ENCODE measurements around the gene TFAP2D.

TFAP2D gene

GRCh38 chr6:50711686-50712085 lies 1.6 kb upstream of the TFAP2D start:
- TF ChIP-seq WT1 (tag by site-specific recombination; IDR thresholded peaks at IDR 0.05) (no peak), ZNF510 (tag by site-specific recombination; IDR thresholded peaks at IDR 0.05; ENCODE audit: insufficient replicate concordance) (no peak), IKZF3 (tag by site-specific recombination; IDR thresholded peaks at IDR 0.05) (no peak), ZNF776 (tag by site-specific recombination; IDR thresholded peaks at IDR 0.05; ENCODE audit: borderline replicate concordance) (no peak), ZNF513 (tag by site-specific recombination; IDR thresholded peaks at IDR 0.05) (no peak), ZNF660 (tag by site-specific recombination; IDR thresholded peaks at IDR 0.05) (no peak), ZBTB10 (tag by site-specific recombination; IDR thresholded peaks at IDR 0.05) (no peak), FEZF1 (tag by site-specific recombination; IDR thresholded peaks at IDR 0.05) (no peak), SALL2 (tag by site-specific recombination; IDR thresholded peaks at IDR 0.05; ENCODE audit: borderline replicate concordance) (no peak), ZNF121 (tag by site-specific recombination; IDR thresholded peaks at IDR 0.05) (no peak), ZNF658 (tag by site-specific recombination; IDR thresholded peaks at IDR 0.05) (no peak), EGR2 (tag by site-specific recombination; IDR thresholded peaks at IDR 0.05; ENCODE audit: low read depth) (no peak), ZNF112 (tag by site-specific recombination; IDR thresholded peaks at IDR 0.05) (no peak), PRDM2 (tag by site-specific recombination; IDR thresholded peaks at IDR 0.05; ENCODE audit: borderline replicate concordance) (no peak), ZNF366 (tag by site-specific recombination; conservative IDR thresholded peaks at IDR 0.05) (no peak)
- TF ChIP-seq, protein P1, sequence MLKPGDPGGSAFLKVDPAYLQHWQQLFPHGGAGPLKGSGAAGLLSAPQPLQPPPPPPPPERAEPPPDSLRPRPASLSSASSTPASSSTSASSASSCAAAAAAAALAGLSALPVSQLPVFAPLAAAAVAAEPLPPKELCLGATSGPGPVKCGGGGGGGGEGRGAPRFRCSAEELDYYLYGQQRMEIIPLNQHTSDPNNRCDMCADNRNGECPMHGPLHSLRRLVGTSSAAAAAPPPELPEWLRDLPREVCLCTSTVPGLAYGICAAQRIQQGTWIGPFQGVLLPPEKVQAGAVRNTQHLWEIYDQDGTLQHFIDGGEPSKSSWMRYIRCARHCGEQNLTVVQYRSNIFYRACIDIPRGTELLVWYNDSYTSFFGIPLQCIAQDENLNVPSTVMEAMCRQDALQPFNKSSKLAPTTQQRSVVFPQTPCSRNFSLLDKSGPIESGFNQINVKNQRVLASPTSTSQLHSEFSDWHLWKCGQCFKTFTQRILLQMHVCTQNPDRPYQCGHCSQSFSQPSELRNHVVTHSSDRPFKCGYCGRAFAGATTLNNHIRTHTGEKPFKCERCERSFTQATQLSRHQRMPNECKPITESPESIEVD (tag by site-specific recombination; IDR thresholded peaks at IDR 0.05): no peak
- CTCF ChIA-PET: no interaction called here
- POLR2A ChIA-PET: no interaction called here
- no peaks in the 10 kb centered on the region for H3K9me3 ChIP-seq (ENCODE audit: control insufficient read depth, insufficient read depth, low read depth, low read length)
- H3K4me3 ChIP-seq (ENCODE audit: low read depth, low read length): no peak overlapping the region
- no peaks in the 10 kb centered on the region for H3K4me1 ChIP-seq (ENCODE audit: control insufficient read depth, insufficient read depth, low read length)
- H3K36me3 ChIP-seq (ENCODE audit: control insufficient read depth in 2 of 2, insufficient read depth in 1 of 2, low read length in 2 of 2): no peaks in the 10 kb centered on the region
- H3K27ac ChIP-seq (ENCODE audit: extremely low read depth, low read depth, low read length): no peak overlapping the region
